A549 (cell line): ENCODE measurements around the gene INSYN2B.

Source experiments
- CTCF ChIP-seq: fragments of >200 bp; sonication (Bioruptor Twin); formaldehyde crosslinking; IDR thresholded peaks from 3 replicates; pipeline ENCODE4 v1.5.1; 2016
- EP300 ChIP-seq, 2 experiments: fragments of >200 bp; sonication (Bioruptor Twin); formaldehyde crosslinking; IDR thresholded peaks; 2 replicates in 1 of 2; 3 replicates in 1 of 2; pipeline ENCODE4 v1.6.1; 2016 to 2017
- KDM1A ChIP-seq: fragments of 200-600 bp; sonication (generic); IDR thresholded peaks from 2 replicates; pipeline ENCODE4 v1.6.1; 2016; ENCODE audit warnings: low read depth, mild to moderate bottlenecking
- MAZ ChIP-seq: fragments of 150-350 bp; IDR thresholded peaks from 2 replicates; pipeline ENCODE4 v1.6.1; 2014; ENCODE audit warnings: antibody characterized with exemption, low read depth, low read length, borderline replicate concordance
- POLR2A ChIP-seq: IDR thresholded peaks from 2 replicates; pipeline ENCODE4 v1.6.1; 2012; ENCODE audit warnings: mild to moderate bottlenecking, low read length
- RAD21 ChIP-seq, 2 experiments: fragments of >200 bp in 1 of 2; sonication (Bioruptor Twin) in 1 of 2; formaldehyde crosslinking in 1 of 2; IDR thresholded peaks in 1 of 2; conservative IDR thresholded peaks in 1 of 2; 2 replicates in 1 of 2; 3 replicates in 1 of 2; pipeline ENCODE4 v1.6.1; 2012 to 2018; ENCODE audit warnings: inconsistent platforms in 1 of 2
- REST ChIP-seq: fragments of 200-600 bp; sonication (generic); IDR thresholded peaks from 2 replicates; pipeline ENCODE4 v1.6.1; 2016; ENCODE audit warnings: antibody characterized with exemption, mild to moderate bottlenecking, moderate library complexity
- ZFP36 ChIP-seq: fragments of 450-650 bp; IDR thresholded peaks from 2 replicates; pipeline ENCODE4 v1.6.1; 2014; ENCODE audit warnings: borderline replicate concordance; ENCODE audit not compliant: partially characterized antibody
- TF ChIP-seq, protein P1 (sequence below): IDR thresholded peaks from 2 replicates; pipeline ENCODE4 v1.6.1; 2012

DNA sequence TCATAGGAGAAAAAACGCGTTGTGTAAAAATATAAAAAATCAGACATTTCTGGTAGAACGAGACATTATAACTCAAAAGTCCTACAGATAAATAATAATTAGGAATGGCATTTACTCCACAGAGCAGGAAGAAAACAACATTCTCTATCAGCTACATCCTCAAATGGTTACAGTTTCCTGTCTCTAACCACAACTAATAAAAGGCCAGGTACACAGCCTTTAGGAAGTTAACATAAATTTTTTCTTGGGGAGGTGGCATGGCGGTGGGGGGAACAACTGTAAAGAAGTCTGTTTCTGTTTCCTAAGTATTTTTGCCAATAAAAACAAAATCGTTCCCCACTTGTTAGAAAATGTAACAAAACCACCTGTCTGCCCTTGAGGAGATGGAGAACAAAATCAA, 44.5 kb downstream of the INSYN2B start:
- TF ChIP-seq ZFP36 (no peak), EP300 (IDR thresholded peaks at IDR 0.05) (no peak), POLR2A (no peak), REST (no peak), KDM1A (no peak), CTCF (no peak), MAZ (no peak), RAD21 (conservative IDR thresholded peaks at IDR 0.05 in 1 of 2, IDR thresholded peaks at IDR 0.05 in 1 of 2) (no peak)
- TF ChIP-seq, protein P1, sequence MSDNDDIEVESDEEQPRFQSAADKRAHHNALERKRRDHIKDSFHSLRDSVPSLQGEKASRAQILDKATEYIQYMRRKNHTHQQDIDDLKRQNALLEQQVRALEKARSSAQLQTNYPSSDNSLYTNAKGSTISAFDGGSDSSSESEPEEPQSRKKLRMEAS = no peak
